Neuron (in vitro differentiated cells): ENCODE results near the gene SLC6A7.
"Not testable (repeated sequence)": the region's sequence is repeated elsewhere in the genome, so short reads cannot be mapped to it uniquely, and the experiment has no call there.

Experiments
- H2AFZ ChIP-seq: one replicate; pipeline ENCODE4 v1.6.1; 2013; ENCODE audit warnings: low read depth, mild to moderate bottlenecking, inconsistent platforms, low read length, moderate library complexity
- H3K27me3 ChIP-seq: one replicate; pipeline ENCODE4 v1.6.1; 2013; ENCODE audit warnings: low read length; ENCODE audit not compliant: insufficient read depth
- H3K36me3 ChIP-seq: one replicate; pipeline ENCODE4 v1.6.1; 2013; ENCODE audit warnings: low read length; ENCODE audit not compliant: insufficient read depth
- H3K4me1 ChIP-seq: one replicate; pipeline ENCODE4 v1.6.1; 2013; ENCODE audit warnings: low read length; ENCODE audit not compliant: insufficient read depth
- H3K4me3 ChIP-seq: 2 replicates; pipeline ENCODE4 v1.5.1; 2013; ENCODE audit warnings: mild to moderate bottlenecking, low read length, moderate library complexity
- H3K9me3 ChIP-seq: one replicate; pipeline ENCODE4 v1.6.1; 2013; ENCODE audit warnings: low read length

The SLC6A7 gene

GRCh38 chr5:150224483-150225027 lies 34.7 kb downstream of the SLC6A7 start:
- H2AFZ ChIP-seq = no peak overlapping the region
- no peaks in the 10 kb centered on the region for H3K36me3 ChIP-seq
- no peaks in the 10 kb centered on the region for H3K9me3 ChIP-seq
- H3K4me3 ChIP-seq = no peak overlapping the region
- no peaks in the 10 kb centered on the region for H3K27me3 ChIP-seq
- peaks cover 7% of the 10 kb centered on the region for H3K4me1 ChIP-seq

- Histone ChIP-seq H3K36me3 (no peaks in the 10 kb centered on the region), H2AFZ (no peak overlapping the region), H3K4me1 (peaks cover 7% of the 10 kb centered on the region), H3K27me3 (no peaks in the 10 kb centered on the region), H3K9me3 (no peaks in the 10 kb centered on the region), H3K4me3 (no peak overlapping the region)
Measured at GRCh38 chr5:150227036-150227435, 37.2 kb downstream of the SLC6A7 start.

- Histone ChIP-seq H2AFZ (no peak overlapping the region), H3K4me1 (peaks cover 7% of the 10 kb centered on the region), H3K36me3 (no peaks in the 10 kb centered on the region), H3K4me3 (no peak overlapping the region), H3K9me3 (no peaks in the 10 kb centered on the region), H3K27me3 (no peaks in the 10 kb centered on the region)
Measured at GRCh38 chr5:150227606-150228273, 37.9 kb downstream of the SLC6A7 start.

GRCh38 chr5:150229571-150229970 lies 39.7 kb downstream of the SLC6A7 start:
- H3K9me3 ChIP-seq = no peaks in the 10 kb centered on the region
- H3K4me3 ChIP-seq = no peak overlapping the region
- H3K4me1 ChIP-seq = peaks cover 2% of the 10 kb centered on the region
- no peak overlapping the region for H2AFZ ChIP-seq
- no peaks in the 10 kb centered on the region for H3K27me3 ChIP-seq
- H3K36me3 ChIP-seq = no peaks in the 10 kb centered on the region

GRCh38 chr5:150230842-150231241 lies 41.0 kb downstream of the SLC6A7 start:
- Histone ChIP-seq H3K9me3 (no peaks in the 10 kb centered on the region), H3K36me3 (no peaks in the 10 kb centered on the region), H3K27me3 (no peaks in the 10 kb centered on the region), H2AFZ (no peak overlapping the region), H3K4me3 (no peak overlapping the region), H3K4me1 (no peaks in the 10 kb centered on the region)

- H2AFZ ChIP-seq, H3K9me3 ChIP-seq, H3K4me3 ChIP-seq, H3K36me3 ChIP-seq, H3K4me1 ChIP-seq, H3K27me3 ChIP-seq: not testable (repeated sequence)
Measured at GRCh38 chr5:150233706-150234105, 43.8 kb downstream of the SLC6A7 start.

- H2AFZ ChIP-seq = no peak overlapping the region
- H3K9me3 ChIP-seq = no peaks in the 10 kb centered on the region
- no peak overlapping the region for H3K4me3 ChIP-seq
- no peaks in the 10 kb centered on the region for H3K36me3 ChIP-seq
- H3K4me1 ChIP-seq = no peaks in the 10 kb centered on the region
- H3K27me3 ChIP-seq = no peaks in the 10 kb centered on the region
Measured at GRCh38 chr5:150234576-150235499, 45.0 kb downstream of the SLC6A7 start.

- no peaks in the 10 kb centered on the region for H3K36me3 ChIP-seq
- no peaks in the 10 kb centered on the region for H3K27me3 ChIP-seq
Measured at GRCh38 chr5:150235500-150235854, 45.6 kb downstream of the SLC6A7 start.

GRCh38 chr5:150236313-150236712 lies 46.5 kb downstream of the SLC6A7 start:
- H3K27me3 ChIP-seq = no peaks in the 10 kb centered on the region
- H2AFZ ChIP-seq = no peak overlapping the region
- no peak overlapping the region for H3K4me3 ChIP-seq
- H3K9me3 ChIP-seq = no peaks in the 10 kb centered on the region
- no peaks in the 10 kb centered on the region for H3K36me3 ChIP-seq
- H3K4me1 ChIP-seq = peaks cover 2% of the 10 kb centered on the region

More at GRCh38 chr5:150235500-150235854, 45.6 kb downstream of the SLC6A7 start:
- H3K4me3 ChIP-seq = no peak overlapping the region
- no peaks in the 10 kb centered on the region for H3K4me1 ChIP-seq
- no peak overlapping the region for H2AFZ ChIP-seq
- H3K9me3 ChIP-seq = no peaks in the 10 kb centered on the region

- Histone ChIP-seq H2AFZ (no peak overlapping the region), H3K9me3 (no peaks in the 10 kb centered on the region), H3K36me3 (no peaks in the 10 kb centered on the region), H3K27me3 (no peaks in the 10 kb centered on the region), H3K4me1 (peaks cover 11% of the 10 kb centered on the region), H3K4me3 (no peak overlapping the region)
Measured at GRCh38 chr5:150236981-150237754, 47.3 kb downstream of the SLC6A7 start.

GRCh38 chr5:150238646-150239045 lies 48.8 kb downstream of the SLC6A7 start:
- H3K9me3 ChIP-seq = no peaks in the 10 kb centered on the region
- H3K4me3 ChIP-seq = no peak overlapping the region
- no peaks in the 10 kb centered on the region for H3K27me3 ChIP-seq
- peaks cover 11% of the 10 kb centered on the region for H3K4me1 ChIP-seq
- H3K36me3 ChIP-seq = no peaks in the 10 kb centered on the region
- H2AFZ ChIP-seq = no peak overlapping the region

- no peaks in the 10 kb centered on the region for H3K36me3 ChIP-seq
- H3K27me3 ChIP-seq = no peaks in the 10 kb centered on the region
- H3K4me3 ChIP-seq = no peak overlapping the region
- no peak overlapping the region for H2AFZ ChIP-seq
- H3K4me1 ChIP-seq = peaks cover 11% of the 10 kb centered on the region
- no peaks in the 10 kb centered on the region for H3K9me3 ChIP-seq
Measured at GRCh38 chr5:150239099-150239793, 49.4 kb downstream of the SLC6A7 start.
